GM12878 (cell line): ENCODE results near the gene CNTNAP5. TPM values are rescaled to one million over a fixed set of nuclear protein-coding genes. Genes with fewer than 3 reads are reported as not detected.

Source experiments
- ATAC-seq: fragments of 200-7000 bp; cut with Tn5 transposase; 3 replicates; pipeline ENCODE4 v1.9.1; 2020; ENCODE audit warnings: mild to moderate bottlenecking, moderate library complexity
- BruUV-seq: library from RNA; stranded (reverse); fragments of 400-500 nt; replicated peaks from 2 replicates; lab custom pipeline; 2021; lab: Mats Ljungman, UMichigan
- CTCF ChIA-PET: fragments of 300-600 bp; sonication (Branson Sonifier 250); formaldehyde crosslinking; extraction: SDS; loops from one replicate; lab custom pipeline; 2021; ENCODE audit warnings: inconsistent platforms; lab: Yijun Ruan, JAX
- POLR2A ChIA-PET: fragments of 350-600 bp; formaldehyde crosslinking; extraction: SDS; loops from one replicate; lab custom pipeline; 2021; ENCODE audit warnings: inconsistent platforms; lab: Charles Lee
- RAD21 ChIA-PET: fragments of 300-600 bp; sonication (Branson Sonifier 250); formaldehyde crosslinking; loops from one replicate; lab custom pipeline; 2023; ENCODE audit warnings: antibody characterized with exemption; ENCODE audit not compliant: unreplicated experiment; lab: Charles Lee
- SMC1A ChIA-PET: fragments of 300-600 bp; sonication (Branson Sonifier 250); formaldehyde crosslinking; loops from one replicate; lab custom pipeline; 2023; ENCODE audit not compliant: unreplicated experiment, uncharacterized antibody; lab: Charles Lee
- DNase-seq: peaks from one replicate; pipeline ENCODE4 v3.0.0-alpha.2; 2011; ENCODE audit warnings: low read depth, low spot score
- FAIRE-seq: peaks from 3 replicates; lab custom pipeline; 2011; peaks lifted over from hg19 to GRCh38; lab: Jason Lieb, UNC
- H2AFZ ChIP-seq: 2 replicates; pipeline ENCODE4 v1.6.0; 2011; ENCODE audit warnings: low read depth, low read length, control low read depth; ENCODE audit not compliant: control insufficient read depth
- H3K27ac ChIP-seq: 2 replicates; pipeline ENCODE4 v1.5.1; 2011; ENCODE audit warnings: control low read depth; ENCODE audit not compliant: control insufficient read depth, insufficient read depth
- H3K27me3 ChIP-seq, 2 experiments: replicated peaks in 1 of 2; 2 replicates each; pipeline versions ENCODE4 v1.6.0 to v1.6.1; 2011; ENCODE audit warnings: low read length in 1 of 2; ENCODE audit not compliant: control insufficient read depth in 2 of 2, insufficient read depth in 2 of 2
- H3K36me3 ChIP-seq, 2 experiments: 2 replicates each; pipeline ENCODE4 v1.5.1; 2011; ENCODE audit warnings: low read length in 1 of 2; ENCODE audit not compliant: control insufficient read depth in 2 of 2, insufficient read depth in 2 of 2
- H3K4me1 ChIP-seq: 2 replicates; pipeline ENCODE4 v1.6.1; 2011; ENCODE audit warnings: mild to moderate bottlenecking, low read length, moderate library complexity, mixed read lengths; ENCODE audit not compliant: control insufficient read depth, insufficient read depth
- H3K4me2 ChIP-seq: 2 replicates; pipeline ENCODE4 v1.6.0; 2011; ENCODE audit warnings: control low read depth; ENCODE audit not compliant: control insufficient read depth, insufficient read depth
- H3K4me3 ChIP-seq: fragments of 200-600 bp; sonication (generic); 2 replicates; pipeline ENCODE4 v1.5.1; 2016
- H3K79me2 ChIP-seq: 2 replicates; pipeline ENCODE4 v1.6.0; 2011; ENCODE audit warnings: low read length; ENCODE audit not compliant: control insufficient read depth, insufficient read depth
- H3K9ac ChIP-seq: 2 replicates; pipeline ENCODE4 v1.8.0; 2011; ENCODE audit warnings: low read length, control low read depth, mixed read lengths; ENCODE audit not compliant: control insufficient read depth, insufficient read depth
- H3K9me3 ChIP-seq: replicated peaks from 3 replicates; pipeline ENCODE4 v1.5.1; 2011; ENCODE audit warnings: mild to moderate bottlenecking, low read length; ENCODE audit not compliant: control insufficient read depth, insufficient read depth
- H4K20me1 ChIP-seq: 2 replicates; pipeline ENCODE4 v1.6.0; 2011; ENCODE audit not compliant: control insufficient read depth, insufficient read depth
- E4F1 ChIP-seq: fragments of 450-650 bp; IDR thresholded peaks from 2 replicates; pipeline ENCODE4 v1.6.1; 2018; ENCODE audit warnings: borderline replicate concordance, mild to moderate bottlenecking; ENCODE audit not compliant: partially characterized antibody
- HCFC1 ChIP-seq: fragments of 150-350 bp; IDR thresholded peaks from 2 replicates; pipeline ENCODE4 v1.6.1; 2014; ENCODE audit warnings: low read length
- MEF2B ChIP-seq: fragments of 450-650 bp; IDR thresholded peaks from 2 replicates; pipeline ENCODE4 v1.6.1; 2018; ENCODE audit warnings: mild to moderate bottlenecking, moderate library complexity; ENCODE audit not compliant: partially characterized antibody, poor library complexity, severe bottlenecking
- NFYB ChIP-seq: IDR thresholded peaks from 2 replicates; pipeline ENCODE4 v1.6.1; 2011; ENCODE audit warnings: low read depth, mild to moderate bottlenecking, low read length, improper control_type of control experiment, moderate library complexity; ENCODE audit not compliant: insufficient read depth
- RBBP5 ChIP-seq: fragments of 200-600 bp; sonication (generic); conservative IDR thresholded peaks from 2 replicates; pipeline ENCODE4 v1.6.1; 2016
- RFX5 ChIP-seq: IDR thresholded peaks from 2 replicates; pipeline ENCODE4 v1.6.1; 2011; ENCODE audit warnings: low read depth, low read length, improper control_type of control experiment
- SMARCA5 ChIP-seq: fragments of 450-650 bp; IDR thresholded peaks from 2 replicates; pipeline ENCODE4 v1.6.1; 2017; ENCODE audit warnings: mild to moderate bottlenecking
- SPI1 ChIP-seq: IDR thresholded peaks from 2 replicates; pipeline ENCODE4 v1.6.1; 2011; ENCODE audit warnings: low read depth, mild to moderate bottlenecking, low read length, moderate library complexity, borderline replicate concordance; ENCODE audit not compliant: insufficient read depth
- ZBTB4 ChIP-seq: fragments of 450-650 bp; formaldehyde crosslinking; IDR thresholded peaks from 2 replicates; pipeline ENCODE4 v1.4.0; 2022; ENCODE audit warnings: mild to moderate bottlenecking, moderate library complexity
- ZNF274 ChIP-seq: IDR thresholded peaks from one replicate; pipeline ENCODE4 v1.8.0; 2011; ENCODE audit not compliant: insufficient read length, insufficient read depth
- WGBS: methylation state at CpG from one replicate; pipeline ENCODE4 v1.1.6; 2016; ENCODE audit warnings: low lambda C conversion rate; ENCODE audit not compliant: insufficient replicate concordance, insufficient coverage; ENCODE audit errors: missing lambda C conversion rate; 5-methylcytosine and 5-hydroxymethylcytosine counted together
- in situ Hi-C: fragments of 300-500 bp; cut with MboI; formaldehyde crosslinking; loops from 9 replicates; pipeline ENCODE4 v1.14.3; 2018; ENCODE audit warnings: mixed read lengths
- intact Hi-C: fragments of 100-400 bp; cut with micrococcal nuclease; formaldehyde crosslinking; loops from one replicate; pipeline ENCODE4 v1.14.2; 2022; ENCODE audit not compliant: unreplicated experiment
- polyA plus RNA-seq, 11 experiments: library from polyadenylated mRNA; depleted of rRNA in 4 of 11; unstranded in 6 of 11; stranded (reverse) in 5 of 11; fragments of >200 nt; fragmentation: Nextera tagmentation in 4 of 11; fragmentation: Illumina TruSeq in 1 of 11; extraction: Ambion mirVana in 4 of 11; extraction: Trizol in 1 of 11; gene quantifications; 1 replicate in 1 of 11; 2 replicates in 10 of 11; pipeline versions ENCODE4 v1.2.1 to v1.2.3, GENCODE V29; 2011 to 2016; ENCODE audit warnings: inconsistent platforms in 2 of 11, missing spikeins in 2 of 11, low read depth in 1 of 11
- total RNA-seq, 4 experiments: library from RNA; depleted of rRNA in 3 of 4; stranded (reverse); fragments of >200 nt in 3 of 4; fragmentation: Illumina TruSeq in 1 of 4; extraction: Trizol in 1 of 4; gene quantifications; 2 replicates each; pipeline versions ENCODE4 v1.2.1 to v1.2.3, GENCODE V29; 2013 to 2021

CNTNAP5 gene
- total and polyA plus RNA-seq, 10 of the 15 experiments (the other 5 are each of a cell fraction or from before 2014, with no cell fraction given) = not detected

- TF ChIP-seq ZBTB4 (CRISPR knock-in tag) = no peak
- TF ChIP-seq MEF2B = no peak
- TF ChIP-seq RBBP5 = no peak
- TF ChIP-seq ZNF274 = no peak
- no peak for TF ChIP-seq SMARCA5
- no peak for TF ChIP-seq SPI1
- no peak for TF ChIP-seq HCFC1
- no peak for TF ChIP-seq E4F1
Observed at GRCh38 chr2:124834331-124834730, 809.2 kb downstream of the CNTNAP5 start (continued).

GRCh38 chr2:124835331-124835730 lies 810.2 kb downstream of the CNTNAP5 start:
- Histone ChIP-seq H3K36me3 (no peaks in the 10 kb centered on the region), H3K9me3 (no peaks in the 10 kb centered on the region), H4K20me1 (no peaks in the 10 kb centered on the region), H3K9ac (no peak overlapping the region), H3K4me3 (no peak overlapping the region), H3K4me1 (no peaks in the 10 kb centered on the region), H3K79me2 (no peaks in the 10 kb centered on the region), H3K4me2 (no peak overlapping the region), H2AFZ (no peak overlapping the region), H3K27ac (no peak overlapping the region), H3K27me3 (no peaks in the 10 kb centered on the region)
- POLR2A ChIA-PET = no interaction called here
- in situ Hi-C loops (no loop called here), intact Hi-C loops (no loop called here)
- DNase-seq (no peak), ATAC-seq (no peak), FAIRE-seq (no peak)
- RAD21 ChIA-PET = no interaction called here
- BruUV-seq = no TSS peak
- no peak for TF ChIP-seq RFX5
- no peak for TF ChIP-seq NFYB
- SMC1A ChIA-PET = no interaction called here
- CTCF ChIA-PET = no interaction called here
- 11% methylated on average over 4 of the region's 4 CpGs for WGBS
